Measurements from ENCODE around the gene TMEM187. TPM values are rescaled to one million over a fixed set of nuclear protein-coding genes. Genes with fewer than 3 reads are reported as not detected.

Gene TMEM187
- total and polyA plus RNA-seq, 7 donors = 3.5 to 9.3 (median 3.8) TPM

GRCh38 chrX:154028502-154029184, 56.1 kb downstream of the TMEM187 start:
- TF ChIP-seq POLR2A (IDR thresholded peaks at IDR 0.05) (no peak), POLR2AphosphoS5 (IDR thresholded peaks at IDR 0.05) (no peak), EP300 (IDR thresholded peaks at IDR 0.05) (no peak)
- TF ChIP-seq, protein P1, sequence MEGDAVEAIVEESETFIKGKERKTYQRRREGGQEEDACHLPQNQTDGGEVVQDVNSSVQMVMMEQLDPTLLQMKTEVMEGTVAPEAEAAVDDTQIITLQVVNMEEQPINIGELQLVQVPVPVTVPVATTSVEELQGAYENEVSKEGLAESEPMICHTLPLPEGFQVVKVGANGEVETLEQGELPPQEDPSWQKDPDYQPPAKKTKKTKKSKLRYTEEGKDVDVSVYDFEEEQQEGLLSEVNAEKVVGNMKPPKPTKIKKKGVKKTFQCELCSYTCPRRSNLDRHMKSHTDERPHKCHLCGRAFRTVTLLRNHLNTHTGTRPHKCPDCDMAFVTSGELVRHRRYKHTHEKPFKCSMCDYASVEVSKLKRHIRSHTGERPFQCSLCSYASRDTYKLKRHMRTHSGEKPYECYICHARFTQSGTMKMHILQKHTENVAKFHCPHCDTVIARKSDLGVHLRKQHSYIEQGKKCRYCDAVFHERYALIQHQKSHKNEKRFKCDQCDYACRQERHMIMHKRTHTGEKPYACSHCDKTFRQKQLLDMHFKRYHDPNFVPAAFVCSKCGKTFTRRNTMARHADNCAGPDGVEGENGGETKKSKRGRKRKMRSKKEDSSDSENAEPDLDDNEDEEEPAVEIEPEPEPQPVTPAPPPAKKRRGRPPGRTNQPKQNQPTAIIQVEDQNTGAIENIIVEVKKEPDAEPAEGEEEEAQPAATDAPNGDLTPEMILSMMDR (IDR thresholded peaks at IDR 0.05) = no peak
- no peak for DNase-seq
- Histone ChIP-seq H3K9me3 (no peaks in the 10 kb centered on the region), H3K27me3 (no peaks in the 10 kb centered on the region), H3K4me3 (no peak overlapping the region), H3K27ac (no peak overlapping the region), H3K4me1 (peaks cover 0 to 7% (median 2%) of the 10 kb centered on the region in 4 donors), H3K36me3 (peaks cover 0 to 40% (median 11%) of the 10 kb centered on the region in 4 donors)
- intact Hi-C loops (cut with DNase I) = no loop called here
- WGBS, 2 donors = 41 to 80% methylated on average over 13 of the region's 13 CpGs

DNA sequence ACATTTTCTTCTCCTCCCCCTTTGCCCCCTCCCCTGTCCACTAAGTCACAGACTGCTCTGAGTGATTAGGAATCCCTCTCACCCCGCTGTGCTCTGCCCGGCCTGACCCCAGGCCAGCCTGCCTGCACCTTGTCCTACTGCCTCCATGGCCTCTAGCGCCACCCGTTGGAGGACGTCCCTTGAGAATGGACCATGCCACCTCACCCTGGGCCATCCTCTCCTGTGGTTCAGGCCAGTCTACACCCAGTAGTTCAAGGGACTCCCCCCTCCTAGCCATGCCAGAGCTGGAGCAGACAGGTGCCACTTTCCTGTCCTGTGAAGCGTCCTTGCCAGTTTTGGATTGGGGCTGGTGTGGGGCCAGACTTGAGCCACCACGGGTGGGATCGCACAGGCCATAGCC, 56.9 kb downstream of the TMEM187 start:
- H3K27ac ChIP-seq = no peak overlapping the region
- H3K4me1 ChIP-seq = peaks cover 0 to 7% (median 4%) of the 10 kb centered on the region in 4 donors
- H3K36me3 ChIP-seq = peaks cover 0 to 40% (median 11%) of the 10 kb centered on the region in 4 donors
- no peak for DNase-seq
- intact Hi-C loops (cut with DNase I) = no loop called here
- H3K27me3 ChIP-seq = no peaks in the 10 kb centered on the region
- WGBS, 2 donors = 55 to 88% methylated on average over 8 of the region's 8 CpGs
- H3K4me3 ChIP-seq = no peak overlapping the region
- TF ChIP-seq, protein P1 (IDR thresholded peaks at IDR 0.05) = no peak
- TF ChIP-seq POLR2AphosphoS5 (IDR thresholded peaks at IDR 0.05) (no peak), EP300 (IDR thresholded peaks at IDR 0.05) (no peak), POLR2A (IDR thresholded peaks at IDR 0.05) (no peak)
- H3K9me3 ChIP-seq = no peaks in the 10 kb centered on the region

DNA sequence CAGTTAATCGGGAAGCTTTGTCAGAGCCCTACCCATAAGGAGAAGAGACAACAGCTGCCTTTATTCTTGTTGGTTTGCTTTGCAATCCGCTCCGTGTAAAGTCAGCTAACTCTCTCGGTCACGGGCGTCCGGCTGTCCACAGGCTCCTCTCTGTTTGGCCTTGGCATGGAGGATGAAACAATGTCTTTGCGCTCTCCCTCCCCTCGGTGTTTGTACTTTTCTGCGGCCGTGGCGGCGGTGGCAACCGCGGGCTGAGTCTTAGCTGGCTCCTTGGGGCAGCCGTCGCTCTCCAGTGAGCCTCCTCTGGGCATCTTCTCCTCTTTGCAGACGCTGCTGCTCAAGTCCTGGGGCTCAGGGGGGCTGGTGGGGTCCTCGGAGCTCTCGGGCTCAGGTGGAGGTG, 57.7 kb downstream of the TMEM187 start:
- Histone ChIP-seq H3K27ac (no peak overlapping the region), H3K36me3 (peaks cover 0 to 40% (median 11%) of the 10 kb centered on the region in 4 donors), H3K9me3 (no peaks in the 10 kb centered on the region), H3K4me3 (no peak overlapping the region), H3K4me1 (peaks cover 0 to 11% (median 8%) of the 10 kb centered on the region in 4 donors), H3K27me3 (no peaks in the 10 kb centered on the region)
- no peak for TF ChIP-seq EP300 (IDR thresholded peaks at IDR 0.05)
- TF ChIP-seq POLR2AphosphoS5 (IDR thresholded peaks at IDR 0.05) = no peak
- intact Hi-C loops (cut with DNase I) = no loop called here
- DNase-seq = no peak
- WGBS, 2 donors = 92 to 94% methylated on average over 20 of the region's 20 CpGs

DNA sequence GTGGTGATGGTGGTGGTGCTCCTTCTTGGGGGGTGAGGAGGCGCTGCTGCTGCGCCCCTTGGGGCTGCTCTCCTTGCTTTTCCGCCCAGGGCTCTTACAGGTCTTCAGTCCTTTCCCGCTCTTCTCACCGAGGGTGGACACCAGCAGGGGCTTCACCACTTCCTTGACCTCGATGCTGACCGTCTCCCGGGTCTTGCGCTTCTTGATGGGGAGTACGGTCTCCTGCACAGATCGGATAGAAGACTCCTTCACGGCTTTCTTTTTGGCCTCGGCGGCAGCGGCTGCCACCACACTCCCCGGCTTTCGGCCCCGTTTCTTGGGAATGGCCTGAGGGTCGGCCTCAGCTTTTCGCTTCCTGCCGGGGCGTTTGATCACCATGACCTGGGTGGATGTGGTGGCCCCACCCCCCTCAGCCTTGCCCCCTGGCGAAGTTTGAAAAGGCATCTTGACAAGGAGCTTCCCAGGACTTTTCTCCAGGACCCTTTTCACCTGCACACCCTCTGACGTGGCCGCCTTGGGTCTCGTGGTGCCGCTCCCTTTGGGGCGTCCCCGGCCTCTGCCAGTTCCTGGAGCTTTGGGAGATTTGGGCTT, 58.3 kb downstream of the TMEM187 start:
- Histone ChIP-seq H3K27ac (no peak overlapping the region), H3K36me3 (peaks cover 0 to 40% (median 11%) of the 10 kb centered on the region in 4 donors), H3K27me3 (no peaks in the 10 kb centered on the region), H3K4me3 (no peak overlapping the region), H3K4me1 (peaks cover 0 to 13% (median 9%) of the 10 kb centered on the region in 4 donors), H3K9me3 (no peaks in the 10 kb centered on the region)
- intact Hi-C loops (cut with DNase I) = no loop called here
- no peak for DNase-seq
- TF ChIP-seq POLR2A (IDR thresholded peaks at IDR 0.05) = no peak
- no peak for TF ChIP-seq EP300 (IDR thresholded peaks at IDR 0.05)
- TF ChIP-seq, protein P1 (IDR thresholded peaks at IDR 0.05) = no peak
- TF ChIP-seq POLR2AphosphoS5 (IDR thresholded peaks at IDR 0.05) = no peak
- WGBS, 2 donors = 94 to 96% methylated on average over 29 of the region's 29 CpGs

DNA sequence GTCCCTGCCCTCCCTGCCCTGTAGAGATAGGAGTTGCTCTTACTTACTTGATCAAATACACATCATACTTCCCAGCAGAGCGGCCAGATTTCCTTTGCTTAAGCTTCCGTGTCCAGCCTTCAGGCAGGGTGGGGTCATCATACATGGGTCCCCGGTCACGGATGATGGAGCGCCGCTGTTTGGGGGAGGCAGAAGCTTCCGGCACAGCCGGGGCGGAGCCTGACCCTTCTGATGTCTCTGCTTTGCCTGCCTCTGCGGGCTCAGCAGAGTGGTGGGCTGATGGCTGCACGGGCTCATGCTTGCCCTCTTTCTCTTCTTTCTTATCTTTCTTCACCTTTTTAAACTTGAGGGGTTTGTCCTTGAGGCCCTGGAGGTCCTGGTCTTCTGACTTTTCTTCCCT, 59.6 kb downstream of the TMEM187 start:
- intact Hi-C loops (cut with DNase I) = no loop called here
- WGBS, 2 donors = 95 to 96% methylated on average over 11 of the region's 11 CpGs

More for the DNA sequence above, 59.6 kb downstream of the TMEM187 start:
- DNase-seq = no peak
- H3K4me3 ChIP-seq = no peak overlapping the region
- H3K27ac ChIP-seq = no peak overlapping the region
- TF ChIP-seq EP300 (IDR thresholded peaks at IDR 0.05) = no peak
- TF ChIP-seq, protein P1 (IDR thresholded peaks at IDR 0.05) = no peak
- TF ChIP-seq POLR2AphosphoS5 (IDR thresholded peaks at IDR 0.05) = no peak
- TF ChIP-seq POLR2A (IDR thresholded peaks at IDR 0.05) = no peak
- H3K9me3 ChIP-seq = no peaks in the 10 kb centered on the region
- peaks cover 0 to 13% (median 9%) of the 10 kb centered on the region in 4 donors for H3K4me1 ChIP-seq
- H3K27me3 ChIP-seq = no peaks in the 10 kb centered on the region
- H3K36me3 ChIP-seq = peaks cover 0 to 40% (median 11%) of the 10 kb centered on the region in 4 donors

Data from sigmoid colon (tissue), 7 donors.